Measurements from ENCODE around the gene CDH23.

- no peak for TF ChIP-seq CTCF (IDR thresholded peaks at IDR 0.05)
- no peak for TF ChIP-seq POLR2A (IDR thresholded peaks at IDR 0.05; ENCODE audit: low read length)
- TF ChIP-seq JUNB (IDR thresholded peaks at IDR 0.05) = no peak
- TF ChIP-seq RAD21 (conservative IDR thresholded peaks at IDR 0.05 in 1 of 2, IDR thresholded peaks at IDR 0.05 in 1 of 2) = no peak
- TF ChIP-seq SREBF2 (IDR thresholded peaks at IDR 0.05) = no peak
- TF ChIP-seq ZFP36 (IDR thresholded peaks at IDR 0.05; ENCODE audit: borderline replicate concordance, partially characterized antibody) = no peak
- no peak for TF ChIP-seq JUN (IDR thresholded peaks at IDR 0.05)
- no peak for TF ChIP-seq MYC (IDR thresholded peaks at IDR 0.05; ENCODE audit: borderline replicate concordance, low read length)
- no peak for TF ChIP-seq ESRRA (IDR thresholded peaks at IDR 0.05; ENCODE audit: borderline replicate concordance, low read length)
- TF ChIP-seq CHD2 (IDR thresholded peaks at IDR 0.05; ENCODE audit: low read length, partially characterized antibody) = no peak
- no peak for TF ChIP-seq HDAC2 (IDR thresholded peaks at IDR 0.05)
- no peak for TF ChIP-seq CEBPB (IDR thresholded peaks at IDR 0.05)
These were observed 82.2 kb downstream of the CDH23 start for GRCh38 chr10:71478813-71479365.

Measured in A549 (cell line).